OCI-LY1 (cell line): ENCODE data around the gene KLHL2.
A peak's percentile ranks its signal among the peaks of the same experiment; 100 is the strongest.

Experiments used
- H2AFZ ChIP-seq: fragments of 200-600 bp; sonication (generic), shearing (Covaris generic); 2 replicates; pipeline ENCODE4 v1.6.0; 2014; ENCODE audit warnings: antibody characterized with exemption, mild to moderate bottlenecking, low read length
- H3F3A ChIP-seq: fragments of 200-600 bp; sonication (generic), shearing (Covaris generic); 2 replicates; pipeline ENCODE4 v1.6.0; 2014; ENCODE audit warnings: mild to moderate bottlenecking, antibody characterized with exemption, low read length, moderate library complexity; ENCODE audit not compliant: insufficient read depth
- H3K27ac ChIP-seq: fragments of 200-600 bp; sonication (generic); 2 replicates; pipeline ENCODE4 v1.5.1; 2014; ENCODE audit warnings: low read length, mixed run types, mild to moderate bottlenecking, low read depth; ENCODE audit not compliant: poor library complexity, severe bottlenecking
- H3K27me3 ChIP-seq: fragments of 200-600 bp; sonication (generic); 2 replicates; pipeline ENCODE4 v1.6.0; 2014; ENCODE audit warnings: antibody characterized with exemption, mild to moderate bottlenecking, low read length, moderate library complexity; ENCODE audit not compliant: insufficient read depth
- H3K36me3 ChIP-seq: fragments of 200-600 bp; sonication (generic); 2 replicates; pipeline ENCODE4 v1.6.1; 2014; ENCODE audit warnings: mild to moderate bottlenecking, antibody characterized with exemption, low read length, moderate library complexity, mixed read lengths; ENCODE audit not compliant: insufficient read depth
- H3K4me1 ChIP-seq: fragments of 200-600 bp; sonication (generic); 2 replicates; pipeline ENCODE4 v1.5.1; 2014; ENCODE audit warnings: mild to moderate bottlenecking, low read length, moderate library complexity; ENCODE audit not compliant: insufficient read depth, severe bottlenecking
- H3K4me2 ChIP-seq: fragments of 200-600 bp; sonication (generic), shearing (Covaris generic); 2 replicates; pipeline ENCODE4 v1.6.1; 2014; ENCODE audit warnings: low read length
- H3K4me3 ChIP-seq: fragments of 200-600 bp; sonication (generic); 2 replicates; pipeline ENCODE4 v1.5.1; 2014; ENCODE audit warnings: low read length, low read depth, mild to moderate bottlenecking, mixed read lengths; ENCODE audit not compliant: poor library complexity, severe bottlenecking
- H3K79me2 ChIP-seq: fragments of 200-600 bp; shearing (Covaris generic); 2 replicates; pipeline ENCODE4 v1.6.1; 2016; ENCODE audit warnings: mixed run types, low read length, mixed read lengths; ENCODE audit not compliant: insufficient read depth
- H3K9ac ChIP-seq: fragments of 200-600 bp; sonication (generic), shearing (Covaris generic); 2 replicates; pipeline ENCODE4 v1.6.1; 2014; ENCODE audit warnings: mild to moderate bottlenecking, low read length, mixed read lengths
- H3K9me2 ChIP-seq: fragments of 200-600 bp; sonication (generic), shearing (Covaris generic); 2 replicates; pipeline ENCODE4 v1.6.1; 2014; ENCODE audit warnings: low read depth, mild to moderate bottlenecking, low read length, mixed read lengths
- H3K9me3 ChIP-seq: fragments of 200-600 bp; shearing (Covaris generic); 2 replicates; pipeline ENCODE4 v1.6.1; 2014; ENCODE audit warnings: low read length, mixed read lengths
- H4K20me1 ChIP-seq: fragments of 200-600 bp; sonication (generic), shearing (Covaris generic); 2 replicates; pipeline ENCODE4 v1.6.0; 2016; ENCODE audit warnings: mild to moderate bottlenecking, low read length; ENCODE audit not compliant: insufficient read depth
- EZH2 ChIP-seq: fragments of 200-600 bp; sonication (generic), shearing (Covaris generic); IDR thresholded peaks from 2 replicates; pipeline ENCODE4 v1.8.0; 2017; ENCODE audit warnings: borderline replicate concordance, mixed run types, mild to moderate bottlenecking, antibody characterized with exemption, low read length, moderate library complexity, mixed read lengths
- TF ChIP-seq, protein P1 (sequence below): fragments of 200-600 bp; sonication (generic), shearing (Covaris generic); IDR thresholded peaks from 2 replicates; pipeline ENCODE4 v1.5.1; 2017; ENCODE audit warnings: mild to moderate bottlenecking, antibody characterized with exemption, low read length, moderate library complexity, mixed read lengths

KLHL2 gene

GRCh38 chr4:165343353-165344191, 136.2 kb downstream of the KLHL2 start:
- H3F3A ChIP-seq = no peaks in the 10 kb centered on the region; the same call in 1 of the 2 replicates
- H3K4me3 ChIP-seq = no peak overlapping the region
- H4K20me1 ChIP-seq = 0 out of 2 replicates have a peak, but pooled peaks cover 3% of the 10 kb centered on the region
- H3K36me3 ChIP-seq = peaks cover 54% of the 10 kb centered on the region
- H3K4me1 ChIP-seq = no peaks in the 10 kb centered on the region
- H3K9me3 ChIP-seq = no peaks in the 10 kb centered on the region
- no peak for TF ChIP-seq EZH2
- TF ChIP-seq, protein P1, sequence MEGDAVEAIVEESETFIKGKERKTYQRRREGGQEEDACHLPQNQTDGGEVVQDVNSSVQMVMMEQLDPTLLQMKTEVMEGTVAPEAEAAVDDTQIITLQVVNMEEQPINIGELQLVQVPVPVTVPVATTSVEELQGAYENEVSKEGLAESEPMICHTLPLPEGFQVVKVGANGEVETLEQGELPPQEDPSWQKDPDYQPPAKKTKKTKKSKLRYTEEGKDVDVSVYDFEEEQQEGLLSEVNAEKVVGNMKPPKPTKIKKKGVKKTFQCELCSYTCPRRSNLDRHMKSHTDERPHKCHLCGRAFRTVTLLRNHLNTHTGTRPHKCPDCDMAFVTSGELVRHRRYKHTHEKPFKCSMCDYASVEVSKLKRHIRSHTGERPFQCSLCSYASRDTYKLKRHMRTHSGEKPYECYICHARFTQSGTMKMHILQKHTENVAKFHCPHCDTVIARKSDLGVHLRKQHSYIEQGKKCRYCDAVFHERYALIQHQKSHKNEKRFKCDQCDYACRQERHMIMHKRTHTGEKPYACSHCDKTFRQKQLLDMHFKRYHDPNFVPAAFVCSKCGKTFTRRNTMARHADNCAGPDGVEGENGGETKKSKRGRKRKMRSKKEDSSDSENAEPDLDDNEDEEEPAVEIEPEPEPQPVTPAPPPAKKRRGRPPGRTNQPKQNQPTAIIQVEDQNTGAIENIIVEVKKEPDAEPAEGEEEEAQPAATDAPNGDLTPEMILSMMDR = peak; percentile 49; the same call in 1 of the 2 replicates
- H3K4me2 ChIP-seq = no peak overlapping the region
- no peaks in the 10 kb centered on the region for H3K9me2 ChIP-seq
- no peaks in the 10 kb centered on the region for H3K79me2 ChIP-seq
- no peaks in the 10 kb centered on the region for H3K27me3 ChIP-seq
- no peak overlapping the region for H2AFZ ChIP-seq
- H3K27ac ChIP-seq = no peak overlapping the region
- H3K9ac ChIP-seq = no peak overlapping the region

DNA sequence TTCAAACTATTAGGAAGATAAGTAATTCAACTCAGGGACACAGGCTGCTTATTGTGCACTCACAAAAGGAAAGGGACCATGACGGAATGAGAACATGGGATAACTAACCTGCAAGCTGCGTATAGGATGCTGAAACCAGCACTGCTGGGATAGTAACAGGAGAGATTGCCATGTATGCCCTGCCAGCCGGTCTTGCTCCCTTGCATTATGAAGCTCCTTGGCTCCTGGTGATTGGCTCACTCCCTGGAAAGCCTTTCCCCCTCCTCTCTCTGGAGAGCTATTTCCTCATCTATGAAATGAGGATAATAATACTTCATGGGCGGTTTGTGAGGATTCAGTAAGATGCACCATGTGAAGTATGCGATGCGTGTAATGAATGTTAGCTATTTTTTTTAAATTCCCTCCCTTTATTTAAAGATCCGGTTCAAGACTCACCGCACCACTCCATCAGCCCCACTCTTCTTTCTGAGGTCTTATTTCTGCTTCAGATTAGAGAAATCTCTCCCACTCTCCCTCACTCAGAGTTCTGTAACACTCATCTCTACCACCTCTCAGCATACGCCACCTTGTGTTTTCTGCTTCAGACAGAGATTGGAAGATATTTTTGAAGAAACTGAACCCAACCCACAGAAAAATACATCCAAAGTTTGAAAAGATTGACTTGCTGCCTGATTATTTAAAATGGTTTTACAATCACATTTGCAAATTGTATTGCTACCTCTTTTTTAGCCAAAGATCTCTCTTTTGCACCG, 138.5 kb downstream of the KLHL2 start:
- no peaks in the 10 kb centered on the region for H3F3A ChIP-seq
- H3K79me2 ChIP-seq = no peaks in the 10 kb centered on the region
- no peak overlapping the region for H3K4me3 ChIP-seq

More for the DNA sequence above, 138.5 kb downstream of the KLHL2 start:
- H3K27ac ChIP-seq = no peak overlapping the region
- no peak overlapping the region for H3K9ac ChIP-seq
- no peaks in the 10 kb centered on the region for H3K27me3 ChIP-seq
- no peaks in the 10 kb centered on the region for H3K9me3 ChIP-seq
- TF ChIP-seq EZH2 = no peak
- TF ChIP-seq, protein P1 = peak; percentile 37; the same call in 1 of the 2 replicates
- no peaks in the 10 kb centered on the region for H3K9me2 ChIP-seq
- H3K4me1 ChIP-seq = no peaks in the 10 kb centered on the region
- peaks cover 32% of the 10 kb centered on the region for H3K36me3 ChIP-seq
- H3K4me2 ChIP-seq = no peak overlapping the region
- H4K20me1 ChIP-seq = no peaks in the 10 kb centered on the region
- H2AFZ ChIP-seq = no peak overlapping the region
